ENCODE results near the gene CA9. TPM values are rescaled to one million over a fixed set of nuclear protein-coding genes. Genes with fewer than 3 reads are reported as not detected.

CA9 gene
- total and polyA plus RNA-seq, 2 experiments from 2014 or later = 1.1 TPM; not detected in 1

GRCh38 chr9:35659340-35659739 is 14.4 kb upstream of the CA9 start:
- H3K9me3 Mint-ChIP-seq = peaks cover 3% of the 10 kb centered on the region
- no peak overlapping the region for H3K27ac Mint-ChIP-seq
- peaks cover 16% of the 10 kb centered on the region for H3K4me1 ChIP-seq (ENCODE audit: insufficient read depth)
- peak overlapping the region; percentile 77 for H3K4me3 Mint-ChIP-seq
- H4K20me1 ChIP-seq (replicated peaks; ENCODE audit: insufficient read depth) = no peaks in the 10 kb centered on the region; the same call in none of the 2 replicates
- H3K4me2 ChIP-seq = peak overlapping the region; percentile 92
- H3K79me2 ChIP-seq (replicated peaks; ENCODE audit: insufficient read depth) = peaks cover 5% of the 10 kb centered on the region; the same call in 1 of the 2 replicates
- H3K27me3 Mint-ChIP-seq (ENCODE audit: insufficient read depth, low read depth, poor library complexity) = peaks cover 35% of the 10 kb centered on the region
- no peak for DNase-seq (ENCODE audit: low spot score)
- H3K27me3 ChIP-seq (ENCODE audit: insufficient read depth) = peaks cover 4% of the 10 kb centered on the region; the same call in 1 of the 2 replicates
- H3K36me3 ChIP-seq (ENCODE audit: insufficient read depth) = peaks cover 8% of the 10 kb centered on the region; the same call in 1 of the 2 replicates
- H3K27ac ChIP-seq (ENCODE audit: low read depth) = 0 out of 2 replicates have a peak overlapping the region, but pooled peaks have one; percentile 89
- peaks cover 47% of the 10 kb centered on the region for H3K4me1 Mint-ChIP-seq
- H3K9me2 ChIP-seq (ENCODE audit: insufficient read depth) = no peaks in the 10 kb centered on the region
- ATAC-seq = no peak
- peaks cover 49% of the 10 kb centered on the region for H3K36me3 Mint-ChIP-seq (ENCODE audit: low read depth)
- TF ChIP-seq REST (IDR thresholded peaks at IDR 0.05; ENCODE audit: unreplicated experiment) (no peak), EZH2 (IDR thresholded peaks at IDR 0.05; ENCODE audit: low read depth, unreplicated experiment) (no peak), ZNF114 (CRISPR knock-in tag; IDR thresholded peaks at IDR 0.05) (no peak), CTCF (conservative IDR thresholded peaks at IDR 0.05; ENCODE audit: low read depth in 2 of 2) (no peak), EZH2phosphoT487 (IDR thresholded peaks at IDR 0.05; ENCODE audit: unreplicated experiment) (no peak), POLR2AphosphoS5 (IDR thresholded peaks at IDR 0.05; ENCODE audit: low read depth) (no peak), CREB1 (CRISPR knock-in tag; IDR thresholded peaks at IDR 0.05; ENCODE audit: low read depth) (no peak), STAT1 (IDR thresholded peaks at IDR 0.05; ENCODE audit: unreplicated experiment) (no peak), ZNF331 (CRISPR knock-in tag; IDR thresholded peaks at IDR 0.05; ENCODE audit: low read depth) (no peak), ZNF462 (CRISPR knock-in tag; IDR thresholded peaks at IDR 0.05) (no peak)
- no peak overlapping the region for H2AFZ ChIP-seq
- peak overlapping the region; percentile 97 for H3K4me3 ChIP-seq
- peaks cover 24% of the 10 kb centered on the region; the same call in 1 of the 2 replicates for H3F3A ChIP-seq (replicated peaks; ENCODE audit: low read depth)
